Measurements from ENCODE around the gene GSTA1.
"Not testable (repeated sequence)": the region's sequence is repeated elsewhere in the genome, so short reads cannot be mapped to it uniquely, and the experiment has no call there.

The GSTA1 gene

GRCh38 chr6:52788478-52788877, 15.1 kb downstream of the GSTA1 start:
- DNase-seq (ENCODE audit: low read depth), result peak; percentile 11
- H3K4me3 ChIP-seq (replicated peaks; ENCODE audit: low read depth, low read length), result no peak overlapping the region
- TF ChIP-seq, protein P1, sequence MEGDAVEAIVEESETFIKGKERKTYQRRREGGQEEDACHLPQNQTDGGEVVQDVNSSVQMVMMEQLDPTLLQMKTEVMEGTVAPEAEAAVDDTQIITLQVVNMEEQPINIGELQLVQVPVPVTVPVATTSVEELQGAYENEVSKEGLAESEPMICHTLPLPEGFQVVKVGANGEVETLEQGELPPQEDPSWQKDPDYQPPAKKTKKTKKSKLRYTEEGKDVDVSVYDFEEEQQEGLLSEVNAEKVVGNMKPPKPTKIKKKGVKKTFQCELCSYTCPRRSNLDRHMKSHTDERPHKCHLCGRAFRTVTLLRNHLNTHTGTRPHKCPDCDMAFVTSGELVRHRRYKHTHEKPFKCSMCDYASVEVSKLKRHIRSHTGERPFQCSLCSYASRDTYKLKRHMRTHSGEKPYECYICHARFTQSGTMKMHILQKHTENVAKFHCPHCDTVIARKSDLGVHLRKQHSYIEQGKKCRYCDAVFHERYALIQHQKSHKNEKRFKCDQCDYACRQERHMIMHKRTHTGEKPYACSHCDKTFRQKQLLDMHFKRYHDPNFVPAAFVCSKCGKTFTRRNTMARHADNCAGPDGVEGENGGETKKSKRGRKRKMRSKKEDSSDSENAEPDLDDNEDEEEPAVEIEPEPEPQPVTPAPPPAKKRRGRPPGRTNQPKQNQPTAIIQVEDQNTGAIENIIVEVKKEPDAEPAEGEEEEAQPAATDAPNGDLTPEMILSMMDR (IDR thresholded peaks at IDR 0.05; ENCODE audit: low read length, missing control alignments), result no peak

DNA sequence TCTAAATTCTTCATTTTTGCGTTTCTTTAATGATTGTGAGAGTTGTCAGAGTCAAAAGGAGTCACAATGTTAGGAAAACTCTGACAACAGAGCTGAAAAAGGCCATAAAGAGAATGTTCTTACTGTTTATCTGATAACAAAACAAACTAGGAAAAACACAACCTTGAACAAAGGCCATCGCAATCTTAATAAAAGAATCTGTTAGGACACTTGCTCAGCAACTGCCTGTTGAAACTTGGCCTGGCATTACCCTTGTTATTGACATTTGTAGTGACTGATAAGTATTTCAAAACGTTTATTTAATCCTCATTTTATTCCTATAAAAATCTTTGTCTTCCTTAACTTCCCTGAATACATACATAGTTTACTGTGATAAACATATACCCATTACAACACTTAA, 15.7 kb downstream of the GSTA1 start:
- TF ChIP-seq, protein P1 (IDR thresholded peaks at IDR 0.05; ENCODE audit: low read length, missing control alignments), result no peak
- no peak overlapping the region for H3K4me3 ChIP-seq (replicated peaks; ENCODE audit: low read depth, low read length)
- no peak for DNase-seq (ENCODE audit: low read depth)

GRCh38 chr6:52786249-52786956, 17.2 kb downstream of the GSTA1 start:
- no peak overlapping the region for H3K4me3 ChIP-seq (replicated peaks; ENCODE audit: low read depth, low read length)
- DNase-seq (ENCODE audit: low read depth), result no peak
- TF ChIP-seq, protein P1 (IDR thresholded peaks at IDR 0.05; ENCODE audit: low read length, missing control alignments), result no peak

DNA sequence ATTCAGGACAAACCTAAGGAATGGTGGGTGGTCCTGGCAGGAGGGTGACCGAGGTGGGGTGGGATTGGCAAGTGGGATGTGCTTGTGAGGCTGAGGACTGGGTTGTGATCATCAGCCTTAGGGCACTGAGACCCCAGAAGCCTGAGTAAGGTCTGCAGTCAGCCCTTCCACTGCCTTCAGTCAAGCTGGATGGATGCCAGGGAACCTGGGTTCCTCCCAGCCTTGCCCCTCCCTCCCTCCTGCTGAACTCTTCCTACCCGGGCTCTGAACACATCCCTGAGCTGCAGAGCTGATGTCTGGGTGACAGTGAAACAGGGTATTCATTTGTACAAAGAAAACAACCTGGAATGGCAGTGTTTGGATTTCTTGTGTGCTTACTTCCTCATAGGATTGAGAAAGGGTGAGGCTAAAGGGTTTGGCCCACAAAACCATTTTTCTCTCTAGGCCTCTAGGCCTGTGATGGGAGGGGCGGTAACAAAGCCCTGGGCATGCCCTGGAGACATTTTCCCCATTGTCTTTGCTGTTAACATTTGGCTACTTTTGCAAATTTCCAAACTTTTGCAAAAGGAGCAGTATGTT, 20.8 kb downstream of the GSTA1 start:
- H3K4me3 ChIP-seq (replicated peaks; ENCODE audit: low read depth, low read length); DNase-seq (ENCODE audit: low read depth): not testable (repeated sequence)

DNA sequence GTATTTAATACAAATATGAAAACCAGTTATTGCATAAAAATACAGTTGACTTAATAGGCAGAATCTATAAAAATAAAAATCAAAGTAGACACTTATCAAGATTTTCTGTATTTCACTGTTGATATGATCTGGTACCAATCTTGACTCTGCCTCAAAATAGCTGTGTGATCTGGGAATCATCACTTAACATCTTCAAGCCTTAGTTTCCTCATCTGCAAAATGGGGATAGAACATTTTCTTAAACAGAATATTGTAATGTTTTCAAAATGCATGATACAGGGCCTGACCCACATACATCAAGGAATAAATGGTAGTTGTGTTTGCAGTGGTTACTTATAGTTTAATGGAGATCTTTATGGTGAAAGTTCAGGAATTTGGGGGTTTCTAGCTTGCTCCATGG, 21.4 kb downstream of the GSTA1 start:
- not testable (repeated sequence) for DNase-seq (ENCODE audit: low read depth); H3K4me3 ChIP-seq (replicated peaks; ENCODE audit: low read depth, low read length)

DNA sequence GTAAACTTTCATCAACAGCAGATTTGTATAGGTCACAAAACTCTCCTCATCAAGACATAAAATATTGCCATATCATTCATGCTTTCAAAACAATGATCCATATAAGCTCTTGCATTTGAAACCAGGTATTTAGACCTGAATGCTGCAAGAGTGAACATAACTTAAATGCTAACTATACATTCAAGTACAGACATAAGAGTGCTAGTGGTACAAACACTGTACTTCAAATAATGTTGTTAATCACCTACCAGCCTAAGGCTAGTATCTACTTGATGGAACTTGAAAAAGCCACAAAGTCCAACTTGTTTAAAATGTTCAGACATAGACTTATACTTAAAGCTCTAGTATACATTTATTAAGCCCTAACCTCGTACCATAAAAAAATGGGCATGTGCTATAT, 24.4 kb downstream of the GSTA1 start:
- TF ChIP-seq, protein P1 (IDR thresholded peaks at IDR 0.05; ENCODE audit: low read length, missing control alignments), result no peak
- no peak overlapping the region for H3K4me3 ChIP-seq (replicated peaks; ENCODE audit: low read depth, low read length)
- DNase-seq (ENCODE audit: low read depth), result no peak

DNA sequence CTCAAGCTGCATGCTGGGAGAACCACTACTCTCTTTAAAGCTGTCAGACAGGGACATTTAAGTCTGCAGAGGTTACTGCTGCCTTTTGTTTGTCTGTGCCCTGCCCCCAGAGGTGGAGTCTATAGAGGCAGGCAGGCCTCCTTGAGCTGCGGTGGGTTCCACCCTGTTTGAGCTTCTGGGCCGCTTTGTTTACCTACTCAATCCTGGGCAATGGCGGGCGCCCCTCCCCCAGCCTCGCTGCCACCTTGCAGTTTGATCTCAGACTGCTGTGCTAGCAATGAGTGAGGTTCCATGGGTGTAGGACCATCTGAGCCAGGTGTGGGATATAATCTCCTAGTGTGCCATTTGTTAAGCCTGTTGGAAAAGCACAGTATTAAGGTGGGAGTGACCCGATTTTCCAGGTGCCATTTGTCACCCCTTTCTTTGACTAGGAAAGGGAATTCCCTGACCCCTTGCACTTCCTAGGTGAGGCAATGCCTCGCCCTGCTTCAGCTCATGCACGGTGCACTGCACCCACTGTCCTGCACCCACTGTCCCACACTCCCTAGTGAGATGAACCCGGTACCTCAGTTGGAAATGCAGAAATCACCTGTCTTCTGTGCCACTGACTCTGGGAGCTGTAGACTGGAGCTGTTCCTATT, 26.8 kb downstream of the GSTA1 start:
- H3K4me3 ChIP-seq (replicated peaks; ENCODE audit: low read depth, low read length); DNase-seq (ENCODE audit: low read depth): not testable (repeated sequence)

- not testable (repeated sequence) for DNase-seq (ENCODE audit: low read depth); H3K4me3 ChIP-seq (replicated peaks; ENCODE audit: low read depth, low read length)
These were observed 34.2 kb downstream of the GSTA1 start for GRCh38 chr6:52769399-52769798.

- H3K4me3 ChIP-seq (replicated peaks; ENCODE audit: low read depth, low read length); DNase-seq (ENCODE audit: low read depth): not testable (repeated sequence)
These were observed 36.0 kb downstream of the GSTA1 start for GRCh38 chr6:52767658-52768057.

DNA sequence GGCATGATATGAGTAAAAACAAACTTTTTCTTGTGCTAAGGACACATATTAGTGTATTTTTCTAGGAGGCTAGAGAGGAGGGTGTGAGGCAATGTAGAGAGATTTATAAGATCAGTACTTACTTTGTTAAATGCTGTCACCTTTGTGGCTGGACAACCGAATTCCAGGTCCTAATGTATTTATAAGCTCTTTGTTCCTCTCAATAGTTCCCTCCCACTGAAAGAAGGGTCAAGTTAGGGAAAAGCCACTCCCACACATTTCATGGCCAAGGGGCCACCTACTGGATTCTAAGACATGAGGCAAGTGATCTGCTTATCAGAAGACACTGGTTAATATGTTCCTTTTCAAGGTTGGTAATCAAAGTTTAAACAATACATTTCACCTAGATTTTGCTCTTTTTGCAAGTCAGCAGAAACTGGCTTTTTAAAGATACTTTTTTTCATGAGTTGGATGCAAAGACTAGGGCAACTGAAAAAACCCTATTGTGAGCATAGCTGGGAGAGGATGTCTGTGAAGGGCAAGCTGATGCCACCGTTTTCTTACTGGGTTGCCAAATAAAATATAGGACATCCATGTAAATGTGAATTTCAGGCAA, 40.2 kb downstream of the GSTA1 start, which contains the start of gene GSTA2:
Gene GSTA2, minus strand, starts transcription at position 154 of the 595 bp plus-strand sequence. CDS start 5,528 bp downstream, outside the sequence.
- H3K4me3 ChIP-seq (replicated peaks; ENCODE audit: low read depth, low read length); DNase-seq (ENCODE audit: low read depth): not testable (repeated sequence)

DNA sequence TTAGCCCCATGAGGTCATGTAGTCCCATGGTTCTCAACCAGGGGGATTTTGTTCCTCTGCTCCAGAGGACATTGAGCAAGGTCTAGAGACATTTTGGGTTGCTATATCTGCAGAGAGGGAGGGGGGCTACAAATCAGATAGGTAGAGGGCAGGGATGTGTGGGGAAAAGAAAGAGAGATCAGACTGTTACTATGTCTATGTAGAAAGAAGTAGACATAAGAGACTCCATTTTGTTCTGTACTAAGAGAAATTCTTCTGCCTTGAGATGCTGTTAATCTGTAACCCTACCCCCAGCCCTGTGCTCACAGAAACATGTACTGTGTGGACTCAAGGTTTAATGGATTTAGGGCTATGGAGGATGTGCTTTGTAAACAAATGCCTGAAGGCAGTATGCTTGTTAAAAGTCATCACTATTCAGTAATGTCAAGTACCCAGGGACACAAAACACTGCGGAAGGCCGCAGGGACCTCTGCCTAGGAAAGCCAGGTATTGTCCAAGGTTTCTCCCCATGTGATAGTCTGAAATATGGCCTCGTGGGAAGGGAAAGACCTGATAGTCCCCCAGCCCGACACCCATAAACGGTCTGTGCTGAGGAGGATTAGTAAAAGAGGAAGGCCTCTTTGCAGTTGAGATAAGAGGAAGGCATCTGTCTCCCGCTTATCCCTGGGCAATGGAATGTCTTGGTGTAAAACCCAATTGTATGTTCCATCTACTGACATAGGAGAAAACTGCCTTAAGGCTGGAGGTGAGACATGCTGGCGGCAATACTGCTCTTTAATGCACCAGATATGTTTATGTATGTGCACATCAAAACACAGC, 41.7 kb downstream of the GSTA1 start:
- DNase-seq (ENCODE audit: low read depth), result not testable (repeated sequence)

More for the DNA sequence above, 41.7 kb downstream of the GSTA1 start:
- not testable (repeated sequence) for H3K4me3 ChIP-seq (replicated peaks; ENCODE audit: low read depth, low read length)
